Astrocyte (in vitro differentiated cells and primary cell): ENCODE measurements around the gene S100A1. TPM values are rescaled to one million over a fixed set of nuclear protein-coding genes. Genes with fewer than 3 reads are reported as not detected.

Experiments used
- DNase-seq: peaks from one replicate; pipeline ENCODE4 v3.0.0-alpha.2; 2010; ENCODE audit warnings: low read depth
- FAIRE-seq: peaks from 2 replicates; lab custom pipeline; 2011; peaks lifted over from hg19 to GRCh38; lab: Jason Lieb, UNC
- H2AFZ ChIP-seq: 2 replicates; pipeline ENCODE4 v1.6.0; 2012; ENCODE audit warnings: low read depth, low read length, inconsistent platforms
- H3K27ac ChIP-seq: 2 replicates; pipeline ENCODE4 v1.5.1; 2011; ENCODE audit warnings: low read depth, low read length, inconsistent platforms
- H3K27me3 ChIP-seq: 2 replicates; pipeline ENCODE4 v1.6.0; 2011; ENCODE audit warnings: low read length, inconsistent platforms; ENCODE audit not compliant: insufficient read depth
- H3K36me3 ChIP-seq: 2 replicates; pipeline ENCODE4 v1.5.1; 2011; ENCODE audit warnings: low read length, inconsistent platforms; ENCODE audit not compliant: insufficient read depth
- H3K4me1 ChIP-seq: 2 replicates; pipeline ENCODE4 v1.5.1; 2011; ENCODE audit warnings: low read length, inconsistent platforms; ENCODE audit not compliant: insufficient read depth
- H3K4me2 ChIP-seq: 2 replicates; pipeline ENCODE4 v1.6.0; 2012; ENCODE audit warnings: low read length, inconsistent platforms
- H3K4me3 ChIP-seq: 2 replicates; pipeline ENCODE4 v1.5.1; 2011; ENCODE audit warnings: low read depth, mild to moderate bottlenecking, low read length, inconsistent platforms; ENCODE audit not compliant: insufficient read depth
- H3K79me2 ChIP-seq: 2 replicates; pipeline ENCODE4 v1.6.0; 2012; ENCODE audit warnings: mild to moderate bottlenecking, low read length, inconsistent platforms; ENCODE audit not compliant: insufficient read depth
- H3K9ac ChIP-seq: 2 replicates; pipeline ENCODE4 v1.6.0; 2012; ENCODE audit warnings: mild to moderate bottlenecking, low read length, inconsistent platforms
- H3K9me3 ChIP-seq: 2 replicates; pipeline ENCODE4 v1.5.1; 2012; ENCODE audit warnings: low read depth, mild to moderate bottlenecking, low read length, inconsistent platforms; ENCODE audit not compliant: insufficient read depth
- H4K20me1 ChIP-seq: 2 replicates; pipeline ENCODE4 v1.6.0; 2012; ENCODE audit warnings: low read length, inconsistent platforms; ENCODE audit not compliant: insufficient read depth
- H3K27ac Mint-ChIP-seq: one replicate; pipeline ENCODE4 v1.8.0; 2021; ENCODE audit warnings: mild to moderate bottlenecking, mixed read lengths; ENCODE audit not compliant: unreplicated experiment
- H3K27me3 Mint-ChIP-seq: one replicate; pipeline ENCODE4 v1.8.0; 2021; ENCODE audit warnings: low read depth, mixed read lengths; ENCODE audit not compliant: unreplicated experiment
- H3K36me3 Mint-ChIP-seq: one replicate; pipeline ENCODE4 v1.8.0; 2021; ENCODE audit warnings: low read depth, mixed read lengths; ENCODE audit not compliant: unreplicated experiment
- H3K4me1 Mint-ChIP-seq: one replicate; pipeline ENCODE4 v1.8.0; 2021; ENCODE audit warnings: low read depth, mixed read lengths; ENCODE audit not compliant: unreplicated experiment
- H3K4me3 Mint-ChIP-seq: one replicate; pipeline ENCODE4 v1.8.0; 2021; ENCODE audit warnings: mild to moderate bottlenecking, moderate library complexity, mixed read lengths; ENCODE audit not compliant: unreplicated experiment
- H3K9me3 Mint-ChIP-seq: one replicate; pipeline ENCODE4 v1.8.0; 2021; ENCODE audit warnings: mild to moderate bottlenecking, mixed read lengths; ENCODE audit not compliant: unreplicated experiment
- EZH2 ChIP-seq: IDR thresholded peaks from 2 replicates; pipeline ENCODE4 v1.6.1; 2012; ENCODE audit warnings: mild to moderate bottlenecking, low read length, inconsistent platforms; ENCODE audit not compliant: insufficient read depth
- total RNA-seq: library from RNA; stranded (reverse); gene quantifications from 2 replicates; pipeline ENCODE4 v1.2.1, GENCODE V29; 2021
- TF ChIP-seq, protein P1 (sequence below): IDR thresholded peaks from 2 replicates; pipeline ENCODE4 v1.5.1; 2011; ENCODE audit warnings: low read depth, mild to moderate bottlenecking, inconsistent platforms, low read length, moderate library complexity; ENCODE audit not compliant: insufficient read depth

The S100A1 gene
- total RNA-seq, 1 donor from 2014 or later, result 1.7 TPM

DNA sequence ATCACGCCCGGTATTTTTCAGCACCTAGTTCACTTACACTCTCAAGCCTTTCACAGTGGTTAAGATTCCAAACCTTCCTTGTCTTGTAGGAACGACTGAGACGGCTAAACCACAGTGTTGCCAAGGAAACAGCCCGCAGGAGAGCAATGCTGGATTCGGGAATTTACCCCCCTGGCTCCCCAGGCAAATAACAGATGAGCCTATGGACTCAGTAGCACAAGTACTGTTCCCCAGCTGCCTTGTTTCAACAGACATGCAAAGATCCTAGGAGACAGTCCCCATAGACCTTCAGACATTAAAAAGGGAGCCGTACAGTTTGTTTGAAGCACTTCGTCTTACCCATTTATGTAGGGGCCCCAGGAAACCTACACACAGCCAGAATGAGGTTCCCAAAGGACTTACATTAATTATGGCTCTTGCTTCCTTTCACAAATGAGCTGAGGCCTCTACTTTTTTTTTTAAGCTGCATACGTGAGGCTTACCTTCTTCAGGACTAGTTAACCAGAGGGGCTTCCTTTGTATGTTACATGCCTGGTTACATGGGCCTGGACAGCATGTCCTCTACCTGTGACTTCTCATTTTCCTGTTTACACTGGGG is 33.0 kb downstream of the S100A1 start:
- H3K9me3 Mint-ChIP-seq, result no peaks in the 10 kb centered on the region
- Histone ChIP-seq H3K4me2 (no peak overlapping the region), H3K79me2 (peaks cover 21% of the 10 kb centered on the region), H4K20me1 (peaks cover 34% of the 10 kb centered on the region), H3K27ac (peak overlapping the region; percentile 17), H3K36me3 (peaks cover 47% of the 10 kb centered on the region), H3K9ac (peak overlapping the region; percentile 10), H2AFZ (no peak overlapping the region), H3K4me1 (peaks cover 9% of the 10 kb centered on the region), H3K4me3 (no peak overlapping the region), H3K9me3 (no peaks in the 10 kb centered on the region), H3K27me3 (no peaks in the 10 kb centered on the region)
- TF ChIP-seq EZH2, result no peak
- TF ChIP-seq, protein P1, sequence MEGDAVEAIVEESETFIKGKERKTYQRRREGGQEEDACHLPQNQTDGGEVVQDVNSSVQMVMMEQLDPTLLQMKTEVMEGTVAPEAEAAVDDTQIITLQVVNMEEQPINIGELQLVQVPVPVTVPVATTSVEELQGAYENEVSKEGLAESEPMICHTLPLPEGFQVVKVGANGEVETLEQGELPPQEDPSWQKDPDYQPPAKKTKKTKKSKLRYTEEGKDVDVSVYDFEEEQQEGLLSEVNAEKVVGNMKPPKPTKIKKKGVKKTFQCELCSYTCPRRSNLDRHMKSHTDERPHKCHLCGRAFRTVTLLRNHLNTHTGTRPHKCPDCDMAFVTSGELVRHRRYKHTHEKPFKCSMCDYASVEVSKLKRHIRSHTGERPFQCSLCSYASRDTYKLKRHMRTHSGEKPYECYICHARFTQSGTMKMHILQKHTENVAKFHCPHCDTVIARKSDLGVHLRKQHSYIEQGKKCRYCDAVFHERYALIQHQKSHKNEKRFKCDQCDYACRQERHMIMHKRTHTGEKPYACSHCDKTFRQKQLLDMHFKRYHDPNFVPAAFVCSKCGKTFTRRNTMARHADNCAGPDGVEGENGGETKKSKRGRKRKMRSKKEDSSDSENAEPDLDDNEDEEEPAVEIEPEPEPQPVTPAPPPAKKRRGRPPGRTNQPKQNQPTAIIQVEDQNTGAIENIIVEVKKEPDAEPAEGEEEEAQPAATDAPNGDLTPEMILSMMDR, result no peak
- FAIRE-seq, result no peak
- peak; percentile 76 for DNase-seq
- H3K27me3 Mint-ChIP-seq, result no peaks in the 10 kb centered on the region
- peak overlapping the region; percentile 37 for H3K27ac Mint-ChIP-seq
- H3K36me3 Mint-ChIP-seq, result peaks cover 4% of the 10 kb centered on the region
- peak overlapping the region; percentile 62 for H3K4me3 Mint-ChIP-seq
- peaks cover 12% of the 10 kb centered on the region for H3K4me1 Mint-ChIP-seq

DNA sequence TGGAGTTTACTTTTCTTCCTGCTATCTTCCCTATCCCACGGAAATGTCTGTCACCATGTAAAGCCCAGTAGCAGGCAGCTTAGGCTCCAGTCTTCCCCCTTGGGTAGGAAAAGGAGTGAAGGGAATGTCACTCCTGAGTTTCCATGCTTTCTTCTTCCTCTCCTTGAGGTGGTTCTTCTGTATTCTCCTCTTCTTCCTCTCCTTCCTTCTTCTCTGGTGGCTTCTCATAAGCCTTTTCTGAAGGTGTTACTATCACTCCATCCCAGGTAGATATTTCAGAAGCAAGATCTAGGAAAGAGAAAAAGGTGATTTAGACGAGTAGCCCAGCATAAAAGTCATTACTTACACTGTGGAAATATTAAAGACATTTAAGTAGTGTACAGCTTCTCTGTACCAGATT is 34.0 kb downstream of the S100A1 start:
- Histone ChIP-seq H3K4me1 (peaks cover 9% of the 10 kb centered on the region), H3K79me2 (peaks cover 28% of the 10 kb centered on the region), H3K9me3 (no peaks in the 10 kb centered on the region), H3K36me3 (peaks cover 54% of the 10 kb centered on the region), H3K27me3 (no peaks in the 10 kb centered on the region), H3K4me2 (no peak overlapping the region), H3K27ac (no peak overlapping the region), H3K9ac (no peak overlapping the region), H2AFZ (no peak overlapping the region), H3K4me3 (no peak overlapping the region), H4K20me1 (peaks cover 44% of the 10 kb centered on the region)
- Mint-ChIP-seq H3K27me3 (no peaks in the 10 kb centered on the region), H3K36me3 (peaks cover 4% of the 10 kb centered on the region), H3K9me3 (no peaks in the 10 kb centered on the region), H3K4me3 (no peak overlapping the region), H3K4me1 (peaks cover 12% of the 10 kb centered on the region), H3K27ac (peak overlapping the region; percentile 10)
- TF ChIP-seq, protein P1, result no peak
- TF ChIP-seq EZH2, result no peak
- FAIRE-seq (no peak), DNase-seq (no peak)

DNA sequence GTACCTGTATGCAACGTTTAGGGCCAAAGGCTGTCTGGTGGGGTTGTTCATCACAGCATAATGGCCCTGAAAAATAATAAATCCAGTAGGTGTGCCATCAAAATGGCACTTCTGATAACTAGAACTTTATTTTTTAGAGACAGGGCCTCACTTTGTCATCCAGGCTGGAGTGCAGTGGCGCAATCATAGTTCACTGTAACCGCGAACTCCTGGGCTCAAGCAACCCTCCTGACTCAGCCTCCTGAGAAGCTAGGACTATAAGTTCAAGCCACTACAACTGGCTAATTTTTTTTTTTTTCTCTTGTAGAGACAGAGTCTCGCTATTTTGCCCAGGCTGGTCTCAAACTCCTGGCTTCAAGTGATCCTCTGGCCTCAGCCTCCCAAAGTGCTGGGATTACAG is 35.0 kb downstream of the S100A1 start:
- Histone ChIP-seq H3K27me3 (no peaks in the 10 kb centered on the region), H3K27ac (no peak overlapping the region), H2AFZ (no peak overlapping the region), H3K4me1 (peaks cover 9% of the 10 kb centered on the region), H3K4me2 (no peak overlapping the region), H3K79me2 (peaks cover 37% of the 10 kb centered on the region), H3K36me3 (peaks cover 63% of the 10 kb centered on the region), H3K9me3 (no peaks in the 10 kb centered on the region), H4K20me1 (peaks cover 54% of the 10 kb centered on the region), H3K9ac (no peak overlapping the region), H3K4me3 (no peak overlapping the region)
- FAIRE-seq (no peak), DNase-seq (peak; percentile 34)
- Mint-ChIP-seq H3K27ac (no peak overlapping the region), H3K27me3 (no peaks in the 10 kb centered on the region), H3K4me3 (no peak overlapping the region), H3K36me3 (peaks cover 11% of the 10 kb centered on the region), H3K4me1 (peaks cover 12% of the 10 kb centered on the region), H3K9me3 (no peaks in the 10 kb centered on the region)
- no peak for TF ChIP-seq EZH2
- TF ChIP-seq, protein P1, result no peak
